Mucosa of gallbladder (tissue), 1 donor: ENCODE results near the gene MS4A4A. TPM values are rescaled to one million over a fixed set of nuclear protein-coding genes. Genes with fewer than 3 reads are reported as not detected.
"Not testable (repeated sequence)": the region's sequence is repeated elsewhere in the genome, so short reads cannot be mapped to it uniquely, and the experiment has no call there.

Source experiments
- DNase-seq: peaks from one replicate; pipeline ENCODE4 v3.0.0-alpha.2; 2020; ENCODE audit warnings: low spot score
- total RNA-seq: library from RNA; stranded (reverse); gene quantifications from one replicate; pipeline ENCODE4 v1.2.1, GENCODE V29; 2021
- donor health status: DM: no; HTN: no; CAD: no.

The MS4A4A gene
- total RNA-seq, 1 donor from 2014 or later, result 28.9 TPM

DNA sequence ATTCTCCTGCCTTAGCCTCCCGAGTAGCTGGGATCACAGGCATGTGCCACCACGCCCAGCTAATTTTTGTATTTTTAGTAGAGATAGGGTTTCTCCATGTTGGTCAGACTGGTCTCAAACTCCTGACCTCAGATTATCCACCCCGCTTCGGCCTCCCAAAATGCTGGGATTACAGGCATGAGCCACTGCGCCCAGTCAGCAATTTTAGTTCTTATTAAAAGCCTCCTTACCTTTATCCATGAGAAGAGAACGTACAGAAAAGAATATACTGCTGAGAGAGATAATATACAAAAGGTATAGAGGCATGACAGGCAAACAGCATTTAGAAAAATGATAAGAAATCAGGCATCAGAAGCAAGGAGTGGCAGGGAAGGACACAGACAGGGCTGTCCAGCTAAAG lies 21.4 kb downstream of the MS4A4A start:
- not testable (repeated sequence) for DNase-seq

DNA sequence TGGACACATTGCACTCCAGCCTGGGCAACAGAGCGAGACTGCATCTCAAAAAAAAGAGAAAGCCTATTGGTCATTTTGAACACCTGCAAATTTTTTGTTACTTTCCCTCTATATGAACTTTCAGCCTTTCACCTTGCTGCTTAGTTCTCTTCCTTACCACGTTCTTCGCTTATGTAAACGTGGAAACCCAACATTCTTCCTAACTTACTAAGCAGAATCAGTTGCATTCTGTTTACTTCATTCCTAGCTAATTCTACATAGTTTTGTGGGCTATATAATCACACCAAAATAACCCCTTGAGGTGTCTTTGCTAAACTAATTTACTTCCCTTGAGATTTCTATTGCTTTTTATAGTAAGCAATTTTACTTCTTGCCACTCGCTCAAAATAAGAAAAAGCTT lies 23.2 kb downstream of the MS4A4A start:
- DNase-seq, result no peak

DNA sequence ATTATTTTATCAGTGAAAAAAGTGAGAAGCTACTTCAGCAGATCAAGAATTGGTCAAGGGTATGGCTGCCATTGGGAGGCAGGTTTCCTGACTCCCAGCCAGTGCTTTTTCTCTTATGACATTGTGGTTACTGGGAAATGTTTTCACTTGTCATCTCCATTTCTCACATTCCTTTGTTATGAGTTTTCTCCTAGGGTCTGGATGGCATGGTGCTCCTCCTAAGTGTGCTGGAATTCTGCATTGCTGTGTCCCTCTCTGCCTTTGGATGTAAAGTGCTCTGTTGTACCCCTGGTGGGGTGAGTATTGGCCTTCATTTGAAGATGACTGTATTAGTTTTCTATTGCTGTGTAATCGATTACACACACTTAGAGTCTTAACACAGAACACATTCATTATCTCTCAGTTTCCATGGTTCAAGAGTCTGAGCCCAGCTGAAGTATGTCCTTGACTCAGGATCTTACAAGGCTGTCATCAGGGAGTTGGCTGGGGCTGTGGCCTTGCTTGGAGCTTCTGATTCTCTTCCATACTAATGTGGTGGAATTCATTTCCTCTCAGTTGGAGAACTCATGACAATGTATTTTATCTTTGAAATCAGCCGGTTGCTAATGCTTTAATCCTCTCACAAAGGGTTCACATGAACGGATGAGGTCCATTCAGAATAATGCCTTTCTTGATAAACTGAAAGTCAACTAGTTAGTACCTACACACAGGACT lies 25.6 kb downstream of the MS4A4A start:
- DNase-seq, result no peak

GRCh38 chr11:60307507-60308195 lies 27.2 kb downstream of the MS4A4A start:
- DNase-seq, result no peak

- DNase-seq, result peak; percentile 34
Measured at GRCh38 chr11:60310407-60310998, 30.0 kb downstream of the MS4A4A start.

GRCh38 chr11:60314635-60315321 lies 34.3 kb downstream of the MS4A4A start:
- no peak for DNase-seq

- no peak for DNase-seq
Measured at GRCh38 chr11:60315871-60316270, 35.4 kb downstream of the MS4A4A start.

DNA sequence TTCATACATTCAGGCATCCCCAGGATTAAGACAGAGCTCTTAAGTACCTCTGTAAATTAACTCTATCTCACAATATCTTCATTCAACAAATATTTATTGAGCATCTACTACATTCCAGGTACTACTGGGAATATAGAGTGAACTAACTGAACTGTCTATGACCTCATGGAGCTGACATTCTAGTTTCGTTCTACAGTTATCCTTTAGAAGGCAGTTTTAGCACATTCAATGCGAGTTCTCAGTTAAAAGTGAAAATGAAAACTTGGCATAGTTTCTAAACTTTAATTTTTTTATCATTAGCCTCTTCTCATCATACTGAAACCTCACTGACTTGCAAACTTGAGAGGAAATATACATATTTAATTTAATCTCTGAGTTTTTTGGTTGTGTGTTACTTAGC lies 35.9 kb downstream of the MS4A4A start:
- DNase-seq, result no peak

GRCh38 chr11:60318726-60319125 lies 38.3 kb downstream of the MS4A4A start:
- DNase-seq, result no peak

- no peak for DNase-seq
Measured at GRCh38 chr11:60321051-60321450, 40.6 kb downstream of the MS4A4A start.

DNA sequence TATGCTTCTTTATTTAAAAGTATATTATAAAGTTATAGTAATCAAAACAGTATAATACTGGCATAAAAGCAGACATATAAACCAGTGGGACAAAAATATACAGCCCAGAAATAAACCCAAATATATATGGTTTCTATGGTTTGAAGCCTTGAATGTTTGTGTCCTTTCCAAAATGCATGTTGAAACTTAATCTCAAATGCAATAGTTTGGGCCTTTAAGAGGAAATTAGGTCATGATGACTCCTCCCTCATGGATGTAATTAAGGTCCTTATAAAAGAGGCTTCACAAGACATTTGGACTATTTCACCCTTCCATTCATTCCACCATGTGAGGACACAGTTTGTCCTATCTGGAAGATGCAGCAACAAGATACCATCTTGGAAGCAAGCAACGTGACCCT lies 46.5 kb downstream of the MS4A4A start, which contains the start of gene MS4A6E:
Gene MS4A6E (plus strand): TSS at position 301 of the 400 bp plus-strand sequence. CDS start 7,641 bp downstream, outside the sequence.
- DNase-seq, result no peak

GRCh38 chr11:60328460-60328859 lies 48.0 kb downstream of the MS4A4A start:
- no peak for DNase-seq

DNA sequence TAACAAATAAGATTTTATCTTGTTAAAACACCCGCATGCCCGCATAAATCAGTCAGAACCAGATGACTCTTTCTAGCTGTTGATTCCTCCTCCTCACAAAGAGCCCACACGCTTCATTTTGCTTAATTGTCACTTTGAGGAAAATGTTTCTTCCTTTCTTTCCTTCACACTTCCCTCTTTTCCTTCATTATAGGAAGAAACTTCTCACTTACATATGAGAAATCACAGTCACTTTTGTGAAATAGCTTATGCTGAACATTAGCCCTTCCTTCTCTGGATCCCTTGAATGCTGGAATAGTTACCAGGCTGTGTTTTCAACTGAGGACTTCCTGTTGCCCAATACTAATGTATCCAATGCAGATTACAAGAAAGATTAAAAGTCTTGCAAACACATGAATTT lies 52.4 kb downstream of the MS4A4A start:
- DNase-seq, result no peak

DNA sequence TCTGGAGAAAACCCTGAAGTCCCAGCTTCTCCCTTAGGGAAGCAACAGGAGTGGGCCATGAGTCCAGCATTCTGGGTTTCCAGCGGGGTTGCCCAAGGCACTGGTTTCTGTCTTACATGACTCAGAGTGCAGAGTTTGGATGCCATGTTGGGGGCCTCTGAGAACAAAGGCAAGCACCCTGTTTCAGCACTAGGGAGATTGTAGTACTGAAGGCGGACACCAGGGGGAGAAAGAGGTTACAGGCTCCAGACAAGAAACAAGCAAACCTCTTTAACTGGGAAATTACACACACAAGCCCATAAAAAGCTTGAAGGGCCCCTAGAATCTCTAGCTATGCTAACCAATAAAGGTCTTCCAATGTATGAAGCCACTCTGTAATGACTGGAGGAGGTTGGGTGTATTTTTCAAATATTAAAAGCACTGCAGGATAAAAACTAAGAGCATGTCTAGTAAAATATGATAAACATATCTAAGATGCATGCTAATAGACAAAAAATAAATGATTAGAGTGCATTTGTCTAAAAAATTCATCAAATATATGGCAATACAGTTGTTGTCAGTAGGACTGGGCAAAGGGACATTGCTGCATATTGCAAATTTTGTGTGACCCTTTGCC lies 53.6 kb downstream of the MS4A4A start:
- DNase-seq, result peak; percentile 74

DNA sequence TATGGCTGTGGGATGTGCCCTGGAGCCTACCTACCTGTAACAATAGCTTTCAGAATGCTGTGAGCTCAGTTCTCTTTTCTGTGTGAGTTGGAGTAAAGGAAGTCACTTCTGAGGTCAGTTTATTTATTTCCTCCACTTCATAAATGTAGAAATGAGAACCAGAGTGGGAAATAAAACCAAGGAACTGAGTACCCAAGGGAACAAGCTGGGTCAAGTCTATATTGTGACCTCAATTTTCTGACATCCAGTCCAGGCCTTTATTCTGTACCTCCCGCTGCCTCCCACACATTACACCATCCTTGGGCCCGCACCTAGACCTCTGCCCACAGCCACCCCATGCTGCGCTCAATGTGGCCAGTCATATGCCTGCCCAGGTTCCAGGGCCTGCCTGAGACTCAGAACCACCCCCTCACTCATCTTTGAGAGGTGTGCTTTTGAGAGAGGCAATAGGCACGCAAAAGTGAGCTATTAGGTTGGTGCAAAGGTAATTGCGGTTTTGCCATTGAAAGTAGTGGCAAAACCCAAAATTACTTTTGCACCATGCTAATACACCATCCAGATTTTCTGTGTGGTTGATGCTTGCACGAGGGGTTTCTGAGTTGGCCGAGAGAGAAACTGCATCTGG lies 56.4 kb downstream of the MS4A4A start:
- DNase-seq, result no peak

- no peak for DNase-seq
Measured at GRCh38 chr11:60338053-60338452, 57.6 kb downstream of the MS4A4A start.

GRCh38 chr11:60339356-60339755 lies 58.9 kb downstream of the MS4A4A start:
- DNase-seq, result no peak

DNA sequence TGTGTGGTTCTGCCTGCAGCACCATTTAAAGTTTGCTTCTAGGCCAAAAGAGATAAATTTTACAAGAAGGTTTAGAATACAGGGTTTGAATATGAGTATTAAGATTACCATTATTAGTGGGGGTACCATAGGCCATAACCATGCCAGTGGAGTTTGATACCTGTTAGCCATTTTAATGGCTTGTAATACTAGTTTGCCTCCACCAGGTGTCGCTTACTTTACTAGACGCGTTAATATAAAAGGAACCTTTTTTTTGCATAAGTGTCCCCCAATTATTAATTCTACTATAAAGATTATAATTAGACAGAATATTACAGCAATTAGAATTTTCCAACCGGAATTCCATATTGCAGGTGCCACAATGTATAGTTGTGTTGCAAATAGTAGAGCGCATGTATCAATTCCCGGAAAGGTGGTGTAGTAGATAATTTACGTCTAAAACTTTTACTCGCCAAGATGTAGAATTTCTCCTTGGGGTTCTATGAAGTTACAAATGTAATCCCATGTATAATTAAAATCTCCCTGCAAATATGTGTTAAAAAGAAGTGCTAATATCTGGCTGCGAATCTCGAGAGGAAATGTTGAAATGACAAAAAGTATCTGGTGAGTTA lies 62.7 kb downstream of the MS4A4A start:
- no peak for DNase-seq

- no peak for DNase-seq
Measured at GRCh38 chr11:60344146-60344545, 63.7 kb downstream of the MS4A4A start.

GRCh38 chr11:60345489-60345888 lies 65.0 kb downstream of the MS4A4A start:
- DNase-seq, result no peak
